Upper lobe of right lung (tissue), 1 donor: Measurements from ENCODE around the gene RPS10. TPM values are rescaled to one million over a fixed set of nuclear protein-coding genes. Genes with fewer than 3 reads are reported as not detected.

Experiments
- ATAC-seq: fragments of 200-7000 bp; cut with Tn5 transposase; one replicate; pipeline ENCODE4 v1.9.1; 2020; ENCODE audit warnings: mild to moderate bottlenecking, moderate library complexity
- DNase-seq: peaks from one replicate; pipeline ENCODE4 v3.0.0-alpha.2; 2020
- H3K27ac ChIP-seq: fragments of 200-600 bp; one replicate; pipeline ENCODE4 v1.8.0; 2022
- H3K27me3 ChIP-seq: fragments of 200-600 bp; one replicate; pipeline ENCODE4 v1.8.0; 2022; ENCODE audit warnings: mild to moderate bottlenecking
- H3K36me3 ChIP-seq: fragments of 200-600 bp; one replicate; pipeline ENCODE4 v1.8.0; 2022
- H3K4me1 ChIP-seq: fragments of 200-600 bp; one replicate; pipeline ENCODE4 v1.8.0; 2022
- H3K4me3 ChIP-seq: fragments of 200-600 bp; one replicate; pipeline ENCODE4 v1.8.0; 2022; ENCODE audit warnings: mild to moderate bottlenecking
- H3K9me3 ChIP-seq: fragments of 200-600 bp; one replicate; pipeline ENCODE4 v1.8.0; 2022
- CTCF ChIP-seq: fragments of 200-600 bp; IDR thresholded peaks from one replicate; pipeline ENCODE4 v1.8.0; 2022; ENCODE audit warnings: antibody characterized with exemption
- intact Hi-C: fragments of 100-400 bp; cut with DNase I; formaldehyde crosslinking; loops from one replicate; pipeline ENCODE4 v1.11.0; 2022
- total RNA-seq: library from RNA; stranded (reverse); fragmentation: NEBNext Ultra II Directional; extraction: Animal tissue kit (Norgen Biotek cat#: 25700); gene quantifications from one replicate; pipeline ENCODE4 v1.2.1, GENCODE V29; 2021
- donor health status: DM: no; HTN: yes; CAD: no; lungs with severe emphysema.

The RPS10 gene
- total RNA-seq, 1 donor from 2014 or later = 875 TPM

- intact Hi-C loops = no loop called here
- Histone ChIP-seq H3K27me3 (no peaks in the 10 kb centered on the region), H3K4me3 (no peak overlapping the region), H3K4me1 (no peaks in the 10 kb centered on the region), H3K27ac (no peak overlapping the region), H3K9me3 (no peaks in the 10 kb centered on the region), H3K36me3 (no peaks in the 10 kb centered on the region)
- no peak for DNase-seq
- ATAC-seq = peak; percentile 15
- no peak for TF ChIP-seq CTCF
Observed at GRCh38 chr6:34447386-34447785, 21.5 kb upstream of the RPS10 start.

- no peaks in the 10 kb centered on the region for H3K9me3 ChIP-seq
Observed at GRCh38 chr6:34445313-34445860, 19.5 kb upstream of the RPS10 start.

GRCh38 chr6:34441526-34441925 is 15.7 kb upstream of the RPS10 start:
- no peaks in the 10 kb centered on the region for H3K9me3 ChIP-seq
- intact Hi-C loops = no loop called here
- H3K36me3 ChIP-seq = no peaks in the 10 kb centered on the region
- no peak for TF ChIP-seq CTCF
- no peaks in the 10 kb centered on the region for H3K4me1 ChIP-seq
- H3K27me3 ChIP-seq = no peaks in the 10 kb centered on the region
- ATAC-seq (no peak), DNase-seq (no peak)
- no peak overlapping the region for H3K27ac ChIP-seq
- no peak overlapping the region for H3K4me3 ChIP-seq

More at GRCh38 chr6:34445313-34445860, 19.5 kb upstream of the RPS10 start:
- H3K4me3 ChIP-seq = no peak overlapping the region
- H3K27me3 ChIP-seq = no peaks in the 10 kb centered on the region
- no peaks in the 10 kb centered on the region for H3K4me1 ChIP-seq
- ATAC-seq (no peak), DNase-seq (no peak)
- TF ChIP-seq CTCF = no peak
- no peaks in the 10 kb centered on the region for H3K36me3 ChIP-seq
- no peak overlapping the region for H3K27ac ChIP-seq
- intact Hi-C loops = no loop called here

GRCh38 chr6:34439442-34439841 is 13.6 kb upstream of the RPS10 start:
- TF ChIP-seq CTCF = no peak
- Histone ChIP-seq H3K4me3 (no peak overlapping the region), H3K4me1 (no peaks in the 10 kb centered on the region), H3K36me3 (no peaks in the 10 kb centered on the region), H3K27ac (no peak overlapping the region), H3K9me3 (no peaks in the 10 kb centered on the region), H3K27me3 (no peaks in the 10 kb centered on the region)
- no peak for ATAC-seq
- DNase-seq = no peak
- intact Hi-C loops = no loop called here

GRCh38 chr6:34438705-34439104 is 12.8 kb upstream of the RPS10 start:
- H3K27ac ChIP-seq = no peak overlapping the region
- H3K27me3 ChIP-seq = no peaks in the 10 kb centered on the region
- ATAC-seq = no peak
- no peaks in the 10 kb centered on the region for H3K36me3 ChIP-seq
- no peak for DNase-seq
- no peak overlapping the region for H3K4me3 ChIP-seq
- no peaks in the 10 kb centered on the region for H3K9me3 ChIP-seq
- TF ChIP-seq CTCF = no peak
- H3K4me1 ChIP-seq = no peaks in the 10 kb centered on the region
- intact Hi-C loops = no loop called here

GRCh38 chr6:34437644-34437970 is 11.7 kb upstream of the RPS10 start:
- no peak for TF ChIP-seq CTCF
- intact Hi-C loops = no loop called here
- no peaks in the 10 kb centered on the region for H3K36me3 ChIP-seq
- no peak overlapping the region for H3K4me3 ChIP-seq
- H3K4me1 ChIP-seq = no peaks in the 10 kb centered on the region
- H3K27me3 ChIP-seq = no peaks in the 10 kb centered on the region
- DNase-seq (no peak), ATAC-seq (no peak)
- no peaks in the 10 kb centered on the region for H3K9me3 ChIP-seq
- H3K27ac ChIP-seq = no peak overlapping the region
